Thyroid gland (tissue), 4 donors: ENCODE measurements around the gene TBC1D16.

Source experiments
- CTCF ChIP-seq, 6 experiments: fragments of 200-600 bp in 3 of 6; fragments of 450-650 bp in 3 of 6; sonication (generic) in 3 of 6; IDR thresholded peaks; one replicate each; pipeline ENCODE4 v1.5.1; 2016 to 2019; ENCODE audit warnings: antibody characterized with exemption in 6 of 6, mild to moderate bottlenecking in 2 of 6, inconsistent platforms in 1 of 6, moderate library complexity in 1 of 6
- POLR2A ChIP-seq, 2 donors: fragments of 450-650 bp; IDR thresholded peaks; one replicate each; pipeline ENCODE4 v1.6.1; 2017; ENCODE audit warnings: antibody characterized with exemption in 2 of 2, mild to moderate bottlenecking in 2 of 2, moderate library complexity in 1 of 2

- TF ChIP-seq POLR2A (IDR thresholded peaks at IDR 0.05) (no peak), CTCF (IDR thresholded peaks at IDR 0.05) (no peak)
Measured at GRCh38 chr17:79937391-79938335, 98.0 kb downstream of the TBC1D16 start.
